Left kidney (tissue), 2 donors: Measurements from ENCODE around the gene ZNF81. TPM values are rescaled to one million over a fixed set of nuclear protein-coding genes. Genes with fewer than 3 reads are reported as not detected.
"Not testable (repeated sequence)": the region's sequence is repeated elsewhere in the genome, so short reads cannot be mapped to it uniquely, and the experiment has no call there.

Source experiments
- DNase-seq: peaks from one replicate; pipeline ENCODE4 v3.0.0-alpha.2; 2013
- polyA plus RNA-seq: library from polyadenylated mRNA; unstranded; fragments of 120-200 nt; gene quantifications from one replicate; pipeline ENCODE4 v1.2.1, GENCODE V29; 2013; ENCODE audit not compliant: insufficient read length

Gene ZNF81
- polyA plus RNA-seq, 1 donor, result 8.9 TPM

DNA sequence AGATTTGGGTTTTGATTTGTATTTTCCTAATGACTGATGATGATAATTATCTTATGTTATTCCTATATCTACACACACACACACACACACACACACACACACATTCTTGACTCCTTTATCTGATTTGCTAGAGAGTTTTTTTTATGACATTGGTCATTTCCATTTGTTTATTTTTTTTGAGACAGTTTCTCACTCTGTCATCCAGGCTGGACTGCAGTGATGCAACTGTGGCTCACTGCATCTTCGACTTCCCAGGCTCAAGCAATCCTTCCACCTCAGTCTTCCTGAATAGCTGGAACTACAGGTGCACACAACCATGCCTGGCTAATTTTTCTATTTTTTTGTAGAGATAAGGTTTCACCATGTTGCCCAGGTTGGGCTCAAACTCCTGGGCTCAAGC lies 6.7 kb downstream of the ZNF81 start:
- DNase-seq, result no peak

DNA sequence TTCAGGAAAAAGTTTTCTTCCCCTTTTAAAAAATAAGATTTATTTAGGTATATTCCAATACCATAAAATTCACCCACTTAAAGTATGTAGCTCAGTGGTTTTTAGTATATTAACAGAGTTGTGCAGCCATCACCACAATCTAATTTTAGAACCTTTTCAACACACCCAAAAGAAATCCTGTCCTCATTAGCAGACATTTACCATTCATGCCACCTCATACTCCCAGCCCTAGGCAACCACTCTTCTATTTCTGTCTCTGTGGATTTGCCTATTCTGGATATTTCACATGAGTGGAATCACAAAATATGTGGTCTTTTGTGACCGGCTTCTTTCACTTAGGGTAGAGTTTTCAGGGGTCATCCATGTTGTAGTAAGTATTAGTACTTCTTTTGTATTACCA lies 7.4 kb downstream of the ZNF81 start:
- no peak for DNase-seq

DNA sequence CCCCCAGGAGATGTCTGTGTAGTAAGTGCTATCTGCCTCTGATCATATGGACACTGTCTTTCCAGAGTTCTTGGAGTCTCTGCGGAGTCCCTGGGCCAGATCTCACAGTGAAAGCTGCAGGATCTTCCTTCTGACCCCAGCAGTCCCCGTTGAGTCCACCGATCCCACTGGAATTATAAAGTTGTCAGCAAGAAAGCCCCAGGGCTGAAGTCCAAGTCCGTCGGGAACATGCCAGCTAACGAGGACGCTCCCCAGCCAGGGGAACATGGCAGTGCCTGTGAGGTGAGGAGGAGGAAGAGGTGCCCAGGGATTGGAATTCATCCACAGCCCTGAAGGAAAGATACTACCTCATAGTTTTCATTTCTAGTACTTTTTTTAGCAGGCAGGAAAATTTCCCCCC lies 9.3 kb downstream of the ZNF81 start:
- no peak for DNase-seq

DNA sequence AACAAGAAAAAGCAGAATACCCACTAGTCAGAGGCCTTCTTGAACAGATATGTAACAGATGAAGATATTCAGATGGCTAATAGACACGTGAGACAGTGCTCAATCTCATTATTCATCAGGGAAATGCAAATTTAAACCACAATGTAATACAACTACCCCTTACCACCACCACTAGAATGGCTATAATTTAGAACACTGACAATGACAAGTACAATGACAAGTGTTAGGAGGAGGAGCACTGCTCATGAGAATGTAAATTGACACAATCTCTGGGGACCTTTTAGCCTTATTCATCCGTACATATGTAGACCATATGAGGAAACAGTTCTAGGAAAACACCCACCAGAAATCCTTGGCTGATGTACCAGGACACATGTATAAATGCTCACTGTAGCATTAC lies 13.1 kb downstream of the ZNF81 start:
- DNase-seq, result no peak

DNA sequence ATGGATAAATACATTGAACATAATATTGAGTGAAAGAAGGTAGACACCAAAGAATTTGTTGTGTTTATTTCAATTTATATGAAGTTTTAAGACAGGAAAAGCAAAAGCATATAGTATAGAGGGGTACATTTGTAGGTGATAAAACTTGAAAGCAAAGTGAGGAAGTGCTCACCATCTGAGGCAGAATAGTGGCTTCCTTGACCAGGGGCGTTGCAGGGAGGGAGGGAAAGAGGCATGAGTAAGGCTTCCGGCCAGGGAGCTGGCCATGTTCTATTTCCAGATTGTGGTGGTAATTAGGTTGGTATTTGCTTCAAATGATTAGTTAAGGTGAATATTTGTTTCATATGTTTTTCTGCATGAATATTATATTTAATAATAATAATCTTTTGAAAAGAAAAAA lies 13.7 kb downstream of the ZNF81 start:
- not testable (repeated sequence) for DNase-seq

DNA sequence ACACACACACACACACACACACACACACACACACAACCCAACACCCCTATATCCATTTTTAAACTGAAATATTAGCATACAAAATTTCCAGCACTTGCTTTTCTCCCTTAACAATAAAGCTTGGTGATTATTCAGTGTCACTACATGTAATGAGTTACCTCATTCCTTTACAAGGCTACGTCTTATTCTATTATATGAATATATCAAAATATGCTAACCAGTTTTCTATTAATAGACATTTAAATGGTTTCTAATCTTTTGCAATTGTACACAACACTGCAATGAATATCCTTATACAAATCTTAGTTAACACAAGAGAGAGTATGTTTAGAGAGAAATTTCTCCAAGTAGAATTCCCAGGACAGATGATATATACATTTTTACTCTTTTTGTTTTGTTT lies 14.2 kb downstream of the ZNF81 start:
- no peak for DNase-seq

DNA sequence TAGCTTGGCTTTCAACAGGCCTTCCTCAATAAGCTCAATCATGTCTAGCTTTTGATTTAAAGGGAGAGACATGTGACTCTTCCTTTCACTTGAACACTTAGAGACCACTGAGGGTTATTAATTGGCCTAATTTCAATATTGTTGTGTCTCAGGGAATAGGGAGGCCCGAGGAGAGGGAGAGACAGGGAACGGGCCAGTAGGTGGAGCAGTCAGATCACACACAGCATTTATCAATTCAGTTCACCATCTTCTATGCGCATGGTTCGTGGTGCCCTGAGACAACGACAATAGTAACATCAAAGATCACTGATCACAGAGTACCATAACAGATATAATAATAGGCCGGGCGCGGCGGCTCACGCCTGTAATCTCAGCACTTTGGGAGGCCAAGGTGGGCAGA lies 17.8 kb downstream of the ZNF81 start:
- no peak for DNase-seq

DNA sequence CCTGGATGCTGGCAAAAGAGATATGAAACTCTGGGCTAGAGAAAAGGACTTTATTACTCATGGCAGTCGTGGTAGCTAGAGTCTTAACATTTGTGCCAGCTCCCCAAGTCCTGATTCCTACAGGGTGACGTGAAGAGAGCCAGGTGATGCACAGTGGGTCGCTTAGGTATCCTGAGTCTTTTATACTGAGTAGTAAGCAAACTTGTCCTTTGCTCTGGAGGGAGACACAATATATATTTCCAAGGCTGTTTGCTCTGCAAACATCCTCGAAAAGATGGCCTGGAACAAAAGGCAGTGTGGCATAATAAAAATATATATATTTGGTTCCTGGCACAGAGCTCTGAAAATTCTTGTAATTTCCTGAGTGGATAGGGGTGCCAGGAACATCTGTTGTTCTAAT lies 23.0 kb downstream of the ZNF81 start:
- no peak for DNase-seq

DNA sequence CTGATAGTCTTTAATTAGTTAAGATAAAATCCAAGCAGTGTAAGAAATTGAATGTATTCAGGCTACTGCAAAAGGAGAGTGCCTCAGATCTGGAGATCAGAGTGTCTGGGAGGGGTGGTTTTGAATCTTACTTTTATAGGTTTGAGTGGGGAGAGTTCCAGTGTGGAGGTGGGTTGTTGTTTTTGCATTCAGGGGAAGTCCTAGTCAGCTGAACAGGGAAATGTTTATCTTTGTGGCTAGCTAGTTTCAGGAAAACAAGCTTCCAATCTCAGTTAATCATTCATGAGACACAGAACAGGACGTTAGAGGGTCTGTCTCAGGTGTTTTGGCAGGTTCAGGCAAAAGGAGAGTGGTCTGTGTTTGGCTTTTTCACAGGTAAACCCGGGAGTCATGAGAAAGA lies 26.0 kb downstream of the ZNF81 start:
- no peak for DNase-seq

DNA sequence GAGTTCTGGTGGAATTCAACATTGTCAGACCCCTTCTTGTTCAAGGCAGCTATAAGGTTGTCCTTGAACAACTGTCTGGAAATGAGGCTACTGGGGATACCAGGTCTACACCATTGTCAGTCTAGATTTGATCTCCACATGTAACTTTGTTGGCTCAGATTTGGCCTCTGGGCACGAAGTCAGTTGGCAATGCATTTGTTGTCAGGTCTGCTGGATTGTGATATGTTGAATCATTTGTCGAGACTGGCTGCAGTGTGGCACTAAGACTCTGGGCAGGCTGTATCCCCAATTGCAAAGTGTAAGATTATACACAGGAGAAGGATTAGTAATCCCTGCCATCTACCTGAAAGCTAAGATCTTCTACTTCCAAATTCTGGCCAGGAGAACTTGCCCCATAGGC lies 26.5 kb downstream of the ZNF81 start:
- no peak for DNase-seq

DNA sequence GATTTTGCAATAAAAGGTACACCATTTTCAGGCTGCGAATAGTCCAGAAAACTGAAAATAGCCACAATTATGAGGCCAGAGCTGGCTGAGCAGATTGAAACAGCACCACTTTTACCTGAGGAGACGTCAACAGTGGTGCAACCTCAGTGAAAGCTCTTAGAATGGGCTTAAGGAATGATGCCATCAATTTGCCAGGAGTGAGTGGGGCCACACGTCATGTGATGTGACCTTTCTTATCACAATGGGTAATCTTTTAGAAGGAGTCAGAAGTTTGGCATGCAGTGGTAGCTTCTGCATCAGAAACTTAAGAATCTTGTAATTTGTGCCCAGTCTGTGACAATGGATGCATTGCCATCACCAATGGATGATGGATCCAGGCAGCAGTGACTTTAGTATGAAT lies 27.6 kb downstream of the ZNF81 start:
- DNase-seq, result no peak

DNA sequence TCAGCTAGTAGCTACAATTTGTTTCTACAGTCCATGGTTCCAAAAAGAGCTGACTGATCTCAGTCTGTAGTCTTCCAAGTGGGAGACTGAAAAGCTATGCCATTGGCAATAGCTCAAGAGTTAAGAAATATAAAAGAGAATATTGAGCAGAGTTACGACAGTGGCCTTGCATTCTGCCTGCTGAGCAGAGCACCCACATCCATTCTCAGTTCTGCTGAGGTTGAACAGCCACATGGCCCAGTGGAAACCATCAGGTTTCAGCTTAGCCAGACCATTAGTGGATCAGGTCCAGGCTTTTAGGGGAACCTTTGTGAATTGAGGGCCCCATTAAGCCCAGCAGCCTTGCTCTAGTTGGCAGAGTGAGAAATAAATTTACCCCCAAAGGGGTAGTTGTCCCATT lies 28.1 kb downstream of the ZNF81 start:
- no peak for DNase-seq

DNA sequence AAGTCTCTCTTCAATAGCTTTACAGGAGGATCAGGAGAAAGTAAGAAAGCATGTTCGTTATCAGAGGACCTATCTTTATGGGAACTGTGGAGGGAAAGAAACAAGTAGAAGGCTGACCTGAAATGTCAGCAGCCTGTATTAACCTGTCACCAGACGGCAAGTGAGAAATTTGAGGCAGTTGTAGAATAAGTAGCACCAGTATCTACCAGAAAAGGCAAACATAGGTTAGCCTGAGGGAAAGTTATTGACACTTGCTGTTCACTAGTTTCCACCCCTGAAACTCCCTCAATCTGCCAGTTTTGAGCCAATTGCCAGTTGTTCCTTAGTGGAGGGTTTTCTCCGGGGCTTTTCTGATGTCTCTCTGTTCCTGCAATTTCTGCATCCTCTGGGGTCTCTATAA lies 36.4 kb downstream of the ZNF81 start:
- DNase-seq, result no peak

DNA sequence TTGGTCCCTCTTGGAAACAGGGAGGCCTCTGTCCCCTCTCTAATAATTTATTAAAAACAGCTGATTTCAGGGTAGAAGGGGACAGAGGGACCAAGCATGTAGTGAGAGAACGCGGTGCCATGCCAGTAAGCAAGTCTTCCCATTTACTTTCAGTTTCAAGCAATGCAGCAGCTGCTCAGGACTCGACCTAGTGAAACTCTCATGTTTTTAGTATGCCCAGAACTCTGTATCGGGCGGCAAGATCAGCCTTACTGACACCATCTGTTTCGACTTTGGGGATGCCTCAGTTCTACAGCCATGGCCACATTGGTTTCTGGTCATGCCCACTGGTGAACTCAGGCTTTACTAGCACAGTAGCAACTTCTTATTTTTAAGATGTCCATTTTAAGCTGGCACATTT lies 40.6 kb downstream of the ZNF81 start:
- DNase-seq, result no peak

DNA sequence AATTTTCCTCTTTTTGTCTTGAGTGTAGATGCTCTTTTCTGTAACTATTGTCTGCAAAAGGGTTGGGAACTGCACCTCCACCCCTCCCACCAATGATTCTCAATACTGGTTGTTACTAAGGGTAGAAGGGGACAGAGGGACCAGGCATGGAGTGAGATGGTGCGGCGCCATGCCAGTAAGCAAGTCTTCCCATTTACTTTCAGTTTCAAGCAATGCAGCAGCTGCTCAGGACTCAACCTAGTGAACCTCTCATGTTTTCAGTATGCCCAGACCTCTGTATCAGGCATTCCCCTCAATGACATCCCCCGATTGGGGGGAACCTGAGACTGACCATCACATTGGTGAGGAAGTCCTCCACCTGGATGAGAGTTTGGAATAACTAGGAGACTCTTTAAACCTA lies 41.5 kb downstream of the ZNF81 start:
- DNase-seq, result no peak

DNA sequence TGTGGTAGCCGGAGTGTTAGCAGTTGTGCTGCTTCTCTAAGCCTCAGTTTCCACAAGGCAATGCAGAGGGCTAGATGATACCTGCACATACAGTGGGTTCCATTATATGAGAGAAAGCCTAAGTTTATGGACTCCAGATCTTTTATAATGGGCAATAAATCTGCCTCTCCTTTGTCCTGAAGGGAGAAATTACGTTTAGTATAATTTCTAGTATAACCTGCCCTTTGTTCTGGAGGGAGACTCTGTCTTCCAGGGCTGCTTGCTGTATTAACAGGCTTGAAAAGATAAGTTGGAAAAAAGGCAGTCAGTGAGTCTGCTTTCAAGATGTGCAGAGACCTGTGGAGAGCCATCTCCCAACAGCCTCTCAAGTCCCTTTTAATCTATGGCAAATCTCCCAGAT lies 42.8 kb downstream of the ZNF81 start:
- no peak for DNase-seq

DNA sequence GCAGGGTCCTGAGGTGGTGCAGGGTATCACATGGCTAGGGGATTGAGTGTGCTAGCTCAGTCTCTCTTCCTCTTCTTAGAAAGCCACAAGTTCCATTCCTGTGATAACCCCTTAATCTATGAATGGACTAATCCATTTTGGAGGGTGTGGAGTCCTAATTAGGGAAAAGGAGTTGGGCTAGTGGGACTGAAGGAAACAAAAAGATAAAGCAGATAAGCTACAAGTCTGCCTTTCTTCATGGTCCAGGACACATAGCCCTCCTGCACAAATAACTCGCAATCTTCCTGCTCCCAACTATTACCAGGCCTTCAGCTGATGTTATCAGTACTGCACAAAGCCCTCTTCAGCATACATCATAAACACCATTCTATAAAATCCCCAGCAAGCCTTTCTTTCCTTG lies 44.2 kb downstream of the ZNF81 start:
- no peak for DNase-seq

DNA sequence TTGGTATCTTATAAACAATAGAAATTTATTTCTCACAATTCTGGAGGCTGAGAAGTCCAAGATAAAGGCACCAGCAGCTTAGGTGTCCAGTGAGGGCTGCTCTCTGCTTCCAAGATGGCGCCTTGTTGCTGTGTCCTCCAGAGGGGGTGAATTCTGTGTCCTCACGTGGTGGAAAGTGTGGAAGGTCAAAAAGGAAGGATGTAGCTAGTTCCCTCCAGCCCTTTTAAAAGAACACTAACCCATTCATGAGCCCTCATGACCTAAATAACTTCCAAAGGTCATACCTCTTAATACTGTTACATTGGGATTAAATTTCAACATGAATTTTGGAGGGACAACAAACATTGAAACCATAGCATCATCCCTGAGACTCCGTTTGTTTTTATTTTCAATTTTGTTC lies 48.8 kb downstream of the ZNF81 start:
- DNase-seq, result no peak

DNA sequence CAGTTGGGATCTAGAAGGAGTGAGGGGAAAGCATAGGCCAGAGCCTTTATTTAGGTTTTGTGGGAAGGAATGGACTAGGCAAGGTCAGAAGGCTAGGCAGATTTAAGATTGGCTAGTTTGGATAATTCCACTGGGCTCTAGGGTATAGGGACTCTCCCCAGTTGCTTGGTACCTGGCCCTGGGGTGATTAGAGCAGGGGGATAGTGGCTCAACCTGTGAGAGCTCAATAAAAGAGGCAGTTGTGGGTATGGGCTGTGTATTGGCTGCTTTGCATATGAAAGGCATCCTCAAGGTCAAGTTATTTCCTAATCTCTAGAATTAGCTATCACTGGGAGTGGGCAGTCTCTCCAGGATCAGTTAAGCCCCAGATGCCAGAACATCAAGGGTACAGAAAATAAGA lies 61.3 kb downstream of the ZNF81 start:
- no peak for DNase-seq

DNA sequence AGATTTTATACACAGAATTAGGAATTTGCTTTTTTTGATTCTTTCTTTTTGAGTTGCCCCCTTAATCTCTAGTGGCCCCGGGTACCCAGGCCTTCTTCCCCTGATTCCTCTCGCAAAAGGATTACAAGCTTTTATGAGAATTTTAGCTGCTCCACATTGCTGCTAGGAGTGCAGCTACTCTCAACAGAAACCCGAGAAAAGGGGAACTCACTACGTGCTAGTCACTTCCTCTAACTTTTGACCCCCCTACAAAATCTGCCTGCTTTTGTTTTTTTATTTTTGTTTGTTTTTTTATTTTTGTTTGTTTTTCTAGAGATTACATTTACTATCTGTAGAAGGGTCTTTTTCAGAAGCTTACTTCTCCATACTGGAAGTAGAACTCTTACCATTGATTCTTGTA lies 64.1 kb downstream of the ZNF81 start:
- no peak for DNase-seq

DNA sequence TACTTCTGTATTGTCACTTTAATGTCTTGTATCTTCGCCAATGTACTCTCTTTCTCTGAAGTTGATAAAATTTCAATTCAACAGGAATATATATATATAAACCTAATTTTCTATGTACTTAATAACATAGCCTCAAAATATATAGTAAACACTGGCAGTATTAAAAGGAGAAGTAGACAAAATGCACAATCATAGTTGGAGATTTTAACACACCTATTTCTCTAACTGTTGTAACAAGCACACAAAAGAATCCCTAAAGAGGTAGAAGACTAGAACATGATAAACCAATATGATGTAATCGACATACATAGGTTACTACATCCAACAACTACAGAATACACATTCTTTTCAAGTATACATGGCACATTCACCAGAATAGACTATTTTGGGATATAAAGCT lies 65.5 kb downstream of the ZNF81 start:
- no peak for DNase-seq

DNA sequence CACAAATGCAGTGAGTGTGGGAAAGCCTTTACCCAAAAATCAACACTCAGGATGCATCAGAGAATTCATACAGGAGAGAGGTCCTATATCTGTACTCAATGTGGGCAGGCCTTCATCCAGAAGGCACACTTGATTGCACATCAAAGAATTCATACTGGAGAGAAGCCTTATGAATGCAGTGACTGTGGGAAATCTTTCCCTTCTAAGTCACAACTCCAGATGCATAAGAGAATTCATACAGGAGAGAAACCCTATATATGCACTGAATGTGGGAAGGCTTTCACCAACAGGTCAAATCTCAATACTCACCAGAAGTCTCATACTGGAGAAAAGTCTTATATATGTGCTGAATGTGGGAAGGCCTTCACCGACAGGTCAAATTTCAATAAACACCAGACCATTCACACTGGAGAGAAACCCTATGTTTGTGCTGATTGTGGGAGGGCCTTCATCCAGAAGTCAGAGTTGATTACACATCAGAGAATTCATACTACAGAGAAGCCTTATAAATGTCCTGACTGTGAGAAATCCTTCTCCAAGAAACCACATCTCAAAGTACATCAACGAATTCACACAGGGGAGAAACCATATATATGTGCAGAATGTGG lies 79.3 kb downstream of the ZNF81 start:
- DNase-seq, result no peak

DNA sequence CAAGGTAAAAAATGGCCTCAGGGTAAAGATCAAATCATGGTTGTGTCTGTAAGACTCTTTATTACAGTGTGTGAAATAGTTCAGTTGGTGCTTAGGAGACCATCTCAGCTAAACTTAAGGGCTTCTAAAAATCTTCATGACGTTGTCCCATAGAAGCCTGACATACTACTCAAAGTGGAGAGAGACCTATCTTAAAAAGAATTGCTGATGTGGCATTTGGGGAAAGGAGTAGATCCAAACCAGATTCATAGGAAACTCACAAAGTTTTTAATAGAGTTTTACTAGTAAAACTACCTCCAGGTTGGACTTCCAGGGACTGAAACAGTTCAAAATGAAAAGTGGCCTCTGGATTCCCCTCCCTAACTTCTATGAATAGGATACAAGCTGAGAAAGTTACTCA lies 81.6 kb downstream of the ZNF81 start:
- no peak for DNase-seq

DNA sequence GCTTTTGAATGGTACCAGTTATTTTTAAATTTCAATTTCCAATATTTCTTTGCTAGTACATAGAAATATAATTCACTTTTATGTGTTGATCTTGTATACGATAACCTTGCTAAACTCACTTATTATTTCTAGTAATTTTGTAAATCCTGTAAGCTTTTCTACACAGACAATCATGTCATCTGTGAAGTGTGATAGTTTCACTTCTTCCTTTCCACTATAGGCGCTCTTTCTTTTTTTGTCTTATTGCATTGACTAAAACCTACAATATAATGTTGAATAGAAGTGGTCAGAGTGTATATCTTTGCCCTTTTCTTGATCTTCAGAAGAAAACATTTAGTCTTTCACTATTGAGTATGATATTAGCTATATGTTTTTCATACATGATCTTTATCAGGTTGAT lies 90.5 kb downstream of the ZNF81 start:
- DNase-seq, result no peak

DNA sequence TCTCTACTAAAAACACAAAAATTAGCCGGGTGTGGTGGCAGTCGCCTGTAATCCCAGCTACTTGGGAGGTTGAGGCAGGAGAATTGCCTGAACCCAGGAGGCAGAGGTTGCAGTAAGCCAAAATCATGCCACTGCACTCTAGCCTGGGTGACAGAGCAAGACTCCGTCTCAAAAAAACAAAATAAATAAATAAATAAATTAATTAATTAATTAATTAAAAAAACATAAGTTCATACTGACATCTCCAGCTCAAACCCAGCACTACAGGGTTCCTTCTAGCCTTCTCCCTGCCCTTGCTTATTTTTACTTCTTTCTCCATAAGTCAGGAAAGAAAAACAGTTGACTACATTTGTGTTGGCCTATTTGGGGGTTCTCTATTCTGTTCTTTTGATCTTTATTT lies 95.3 kb downstream of the ZNF81 start:
- DNase-seq, result not testable (repeated sequence)
